SK-N-SH treated with all-trans-retinoic acid at 6 μM for 48 hours (cell line): ENCODE results near the gene GRID1.

ENCODE experiments used
- GLIS3 ChIP-seq: fragments of 250-450 bp; sonication (Bioruptor Pico); IDR thresholded peaks from 2 replicates; pipeline ENCODE4 v1.5.0; 2020; ENCODE audit warnings: mild to moderate bottlenecking, moderate library complexity
- OSR1 ChIP-seq: fragments of 250-450 bp; sonication (Bioruptor Pico); IDR thresholded peaks from 2 replicates; pipeline ENCODE4 v1.8.0; 2022; ENCODE audit warnings: moderate library complexity, mild to moderate bottlenecking, inconsistent platforms
- PATZ1 ChIP-seq: fragments of 250-450 bp; sonication (Bioruptor Pico); IDR thresholded peaks from 2 replicates; pipeline ENCODE4 v1.8.0; 2020; ENCODE audit warnings: mild to moderate bottlenecking, moderate library complexity, borderline replicate concordance
- RARB ChIP-seq: fragments of 250-450 bp; sonication (Bioruptor Pico); IDR thresholded peaks from 2 replicates; pipeline ENCODE4 v1.8.0; 2021; ENCODE audit warnings: mild to moderate bottlenecking, moderate library complexity
- TOX ChIP-seq: fragments of 250-450 bp; sonication (Bioruptor Pico); IDR thresholded peaks from 2 replicates; pipeline ENCODE4 v1.8.0; 2021; ENCODE audit warnings: mild to moderate bottlenecking, moderate library complexity, borderline replicate concordance
- TSHZ2 ChIP-seq: fragments of 250-450 bp; sonication (Bioruptor Pico); IDR thresholded peaks from 2 replicates; pipeline ENCODE4 v1.5.0; 2020; ENCODE audit warnings: mild to moderate bottlenecking, moderate library complexity
- ZFP30 ChIP-seq: fragments of 450-650 bp; formaldehyde crosslinking; IDR thresholded peaks from 2 replicates; pipeline ENCODE4 v1.5.0; 2022; ENCODE audit warnings: mild to moderate bottlenecking, moderate library complexity
- ZNF565 ChIP-seq: fragments of 450-650 bp; formaldehyde crosslinking; conservative IDR thresholded peaks from 2 replicates; pipeline ENCODE4 v1.5.0; 2020; ENCODE audit warnings: low read depth, mild to moderate bottlenecking, moderate library complexity

GRCh38 chr10:85623758-85624157, 742.8 kb downstream of the GRID1 start:
- TF ChIP-seq PATZ1 (CRISPR knock-in tag) (no peak), TSHZ2 (CRISPR knock-in tag) (no peak), RARB (CRISPR knock-in tag) (no peak), OSR1 (CRISPR knock-in tag) (no peak), ZFP30 (CRISPR knock-in tag) (no peak), TOX (CRISPR knock-in tag) (no peak), ZNF565 (CRISPR knock-in tag) (no peak), GLIS3 (CRISPR knock-in tag) (no peak)
